HCT116 (cell line): ENCODE results near the gene ISYNA1. TPM values are rescaled to one million over a fixed set of nuclear protein-coding genes. Genes with fewer than 3 reads are reported as not detected.
A peak's percentile ranks its signal among the peaks of the same experiment; 100 is the strongest.

Experiments
- ATAC-seq: fragments of 200-7000 bp; cut with Tn5 transposase; 2 replicates; pipeline ENCODE4 v1.9.1; 2020; ENCODE audit warnings: mild to moderate bottlenecking, moderate library complexity
- BruUV-seq: library from RNA; stranded (reverse); fragments of 400-500 nt; replicated peaks from 2 replicates; lab custom pipeline; 2021; lab: Mats Ljungman, UMichigan
- CTCF ChIA-PET: fragments of 300-600 bp; sonication (Branson Sonifier 250); formaldehyde crosslinking; loops from one replicate; lab custom pipeline; 2021; ENCODE audit warnings: antibody characterized with exemption; lab: Charles Lee
- POLR2A ChIA-PET: fragments of 300-600, 350-600 bp; sonication (Branson Sonifier 250); formaldehyde crosslinking; loops from one replicate; lab custom pipeline; 2021; ENCODE audit warnings: antibody characterized with exemption; lab: Charles Lee
- RAD21 ChIA-PET, 2 experiments: fragments of 300-600 bp; sonication (Branson Sonifier 250); formaldehyde crosslinking; loops; one replicate each; lab custom pipeline; 2023; ENCODE audit warnings: low total read pairs in 2 of 2; ENCODE audit not compliant: uncharacterized antibody in 2 of 2, unreplicated experiment in 2 of 2, low non-redundant PET in 1 of 2; lab: Charles Lee
- DNase-seq: peaks from one replicate; pipeline ENCODE4 v3.0.0-alpha.2; 2010; ENCODE audit warnings: low read depth, low spot score
- H2AFZ ChIP-seq: fragments of 200-600 bp; shearing (Covaris generic), sonication (generic); 2 replicates; pipeline ENCODE4 v1.6.1; 2017; ENCODE audit warnings: low read depth, mixed run types, mixed read lengths, antibody characterized with exemption, low read length; ENCODE audit not compliant: poor library complexity, severe bottlenecking
- H3K27ac ChIP-seq: 2 replicates; pipeline ENCODE4 v1.5.1; 2012; ENCODE audit warnings: low read depth, low read length
- H3K27me3 ChIP-seq: fragments of 200-600 bp; sonication (generic); 2 replicates; pipeline ENCODE4 v1.6.1; 2016; ENCODE audit warnings: mixed run types, low read length, mixed read lengths; ENCODE audit not compliant: insufficient read depth
- H3K36me3 ChIP-seq, 2 experiments: fragments of 200-500 bp in 1 of 2; fragments of 200-600 bp in 1 of 2; sonication (Bioruptor generic) in 1 of 2; sonication (generic) in 1 of 2; 2 replicates each; pipeline versions ENCODE4 v1.5.1 to v1.6.1; 2014 to 2016; ENCODE audit warnings: low read length in 2 of 2, inconsistent platforms in 1 of 2, mixed read lengths in 1 of 2, mixed run types in 1 of 2; ENCODE audit not compliant: insufficient read depth in 2 of 2, control insufficient read depth in 1 of 2
- H3K4me1 ChIP-seq, 2 experiments: fragments of 200-600 bp in 1 of 2; sonication (generic) in 1 of 2; 2 replicates each; pipeline versions ENCODE4 v1.5.1 to v1.6.1; 2012 to 2017; ENCODE audit warnings: low read length in 2 of 2, inconsistent platforms in 1 of 2, mild to moderate bottlenecking in 1 of 2, mixed read lengths in 1 of 2, mixed run types in 1 of 2, moderate library complexity in 1 of 2; ENCODE audit not compliant: insufficient read depth in 2 of 2, control insufficient read depth in 1 of 2
- H3K4me2 ChIP-seq: fragments of 200-600 bp; sonication (generic); 2 replicates; pipeline ENCODE4 v1.6.1; 2017; ENCODE audit warnings: mixed run types, low read length, mixed read lengths
- H3K4me3 ChIP-seq, 2 experiments: fragments of 200-600 bp in 1 of 2; sonication (generic) in 1 of 2; replicated peaks in 1 of 2; 2 replicates each; pipeline ENCODE4 v1.5.1; 2011 to 2016; ENCODE audit warnings: low read length in 2 of 2, control low read depth in 1 of 2, low read depth in 1 of 2, mild to moderate bottlenecking in 1 of 2, mixed read lengths in 1 of 2, mixed run types in 1 of 2
- H3K79me2 ChIP-seq: fragments of 200-600 bp; sonication (generic); 2 replicates; pipeline ENCODE4 v1.6.1; 2017; ENCODE audit warnings: mild to moderate bottlenecking, mixed run types, low read length, moderate library complexity, mixed read lengths; ENCODE audit not compliant: insufficient read depth
- H3K9ac ChIP-seq: fragments of 200-600 bp; sonication (generic); 2 replicates; pipeline ENCODE4 v1.6.1; 2016; ENCODE audit warnings: low read length, mixed read lengths
- H3K9me2 ChIP-seq: fragments of 200-600 bp; sonication (generic), shearing (Covaris generic); 2 replicates; pipeline ENCODE4 v1.6.1; 2017; ENCODE audit warnings: mixed run types, mild to moderate bottlenecking, moderate library complexity; ENCODE audit not compliant: insufficient read depth
- H3K9me3 ChIP-seq, 2 experiments: fragments of 200-500 bp in 1 of 2; fragments of 200-600 bp in 1 of 2; sonication (Bioruptor generic) in 1 of 2; sonication (generic) in 1 of 2; 2 replicates each; pipeline ENCODE4 v1.6.1; 2014 to 2017; ENCODE audit warnings: low read length in 2 of 2, mixed read lengths in 2 of 2, inconsistent platforms in 1 of 2, low read depth in 1 of 2, mild to moderate bottlenecking in 1 of 2, mixed run types in 1 of 2, moderate library complexity in 1 of 2; ENCODE audit not compliant: control insufficient read depth in 1 of 2, insufficient read depth in 1 of 2
- H4K20me1 ChIP-seq: fragments of 200-600 bp; sonication (generic), shearing (Covaris generic); 2 replicates; pipeline ENCODE4 v1.6.1; 2017; ENCODE audit warnings: mixed run types, mild to moderate bottlenecking, moderate library complexity; ENCODE audit not compliant: insufficient read depth
- CEBPB ChIP-seq: IDR thresholded peaks from 2 replicates; pipeline ENCODE4 v1.6.1; 2012; ENCODE audit warnings: low read depth
- EGR1 ChIP-seq: IDR thresholded peaks from 2 replicates; pipeline ENCODE4 v1.6.1; 2012; ENCODE audit warnings: low read depth
- FOSL1 ChIP-seq: IDR thresholded peaks from 2 replicates; pipeline ENCODE4 v1.6.1; 2012; ENCODE audit warnings: low read depth
- MAX ChIP-seq: IDR thresholded peaks from 2 replicates; pipeline ENCODE4 v1.6.1; 2012
- POLR2A ChIP-seq: IDR thresholded peaks from 2 replicates; pipeline ENCODE4 v1.7.0; 2011; ENCODE audit warnings: borderline replicate concordance; ENCODE audit not compliant: insufficient read depth, insufficient read length; ENCODE audit errors: extremely low read depth
- RAD21 ChIP-seq: IDR thresholded peaks from 2 replicates; pipeline ENCODE4 v1.6.1; 2012; ENCODE audit warnings: low read depth, mild to moderate bottlenecking
- SP1 ChIP-seq: IDR thresholded peaks from 2 replicates; pipeline ENCODE4 v1.6.1; 2012; ENCODE audit warnings: low read depth
- SRF ChIP-seq: IDR thresholded peaks from 2 replicates; pipeline ENCODE4 v1.6.1; 2012; ENCODE audit warnings: low read depth
- ZFX ChIP-seq: fragments of 450-650 bp; IDR thresholded peaks from 2 replicates; pipeline ENCODE4 v1.6.1; 2017
- intact Hi-C: fragments of 100-400 bp; cut with micrococcal nuclease; formaldehyde crosslinking; loops from 2 replicates; pipeline ENCODE4 v1.10.0; 2022
- total RNA-seq: library from RNA; stranded (reverse); gene quantifications from one replicate; pipeline ENCODE4 v1.2.1, GENCODE V29; 2021; ENCODE audit not compliant: unreplicated experiment
- TF ChIP-seq, protein P1 (sequence below), 3 experiments: fragments of 200-600 bp in 1 of 3; sonication (generic) in 1 of 3; IDR thresholded peaks in 2 of 3; conservative IDR thresholded peaks in 1 of 3; 2 replicates each; pipeline ENCODE4 v1.5.1; 2012 to 2017; ENCODE audit warnings: low read depth in 2 of 3, low read length in 2 of 3, antibody characterized with exemption in 1 of 3, borderline replicate concordance in 1 of 3, control low read depth in 1 of 3, mild to moderate bottlenecking in 1 of 3, mixed read lengths in 1 of 3, mixed run types in 1 of 3, moderate library complexity in 1 of 3; ENCODE audit not compliant: insufficient read depth in 1 of 3
- TF ChIP-seq, protein P2 (sequence below): IDR thresholded peaks from 2 replicates; pipeline ENCODE4 v1.6.1; 2011; ENCODE audit warnings: mild to moderate bottlenecking, low read length, moderate library complexity; ENCODE audit not compliant: insufficient replicate concordance; ENCODE audit errors: extremely low read depth
- TF ChIP-seq, protein P3 (sequence below): IDR thresholded peaks from 2 replicates; pipeline ENCODE4 v1.6.1; 2012; ENCODE audit warnings: low read depth

ISYNA1 gene
- total RNA-seq, 1 experiment from 2014 or later, result 365 TPM

GRCh38 chr19:18440415-18440877 lies 2.5 kb upstream of the ISYNA1 start:
- Histone ChIP-seq H4K20me1 (no peaks in the 10 kb centered on the region), H2AFZ (no peak overlapping the region), H3K27me3 (no peaks in the 10 kb centered on the region), H3K79me2 (peaks cover 9% of the 10 kb centered on the region; the same call in 1 of the 2 replicates), H3K4me2 (peak overlapping the region; percentile 96; the same call in 1 of the 2 replicates), H3K4me1 (peaks cover 27 to 50% of the 10 kb centered on the region in 2 experiments), H3K36me3 (peaks cover 0 to 25% of the 10 kb centered on the region in 2 experiments; a peak in 3 of 4 replicates), H3K9ac (no peak overlapping the region), H3K9me3 (no peaks in the 10 kb centered on the region), H3K9me2 (no peaks in the 10 kb centered on the region), H3K4me3 (no peak overlapping the region), H3K27ac (peak overlapping the region; percentile 99)
- intact Hi-C loops, result no loop called here
- no peak for TF ChIP-seq POLR2A
- peak; percentile 71 for TF ChIP-seq RAD21
- no peak for TF ChIP-seq ZFX
- TF ChIP-seq, protein P1, sequence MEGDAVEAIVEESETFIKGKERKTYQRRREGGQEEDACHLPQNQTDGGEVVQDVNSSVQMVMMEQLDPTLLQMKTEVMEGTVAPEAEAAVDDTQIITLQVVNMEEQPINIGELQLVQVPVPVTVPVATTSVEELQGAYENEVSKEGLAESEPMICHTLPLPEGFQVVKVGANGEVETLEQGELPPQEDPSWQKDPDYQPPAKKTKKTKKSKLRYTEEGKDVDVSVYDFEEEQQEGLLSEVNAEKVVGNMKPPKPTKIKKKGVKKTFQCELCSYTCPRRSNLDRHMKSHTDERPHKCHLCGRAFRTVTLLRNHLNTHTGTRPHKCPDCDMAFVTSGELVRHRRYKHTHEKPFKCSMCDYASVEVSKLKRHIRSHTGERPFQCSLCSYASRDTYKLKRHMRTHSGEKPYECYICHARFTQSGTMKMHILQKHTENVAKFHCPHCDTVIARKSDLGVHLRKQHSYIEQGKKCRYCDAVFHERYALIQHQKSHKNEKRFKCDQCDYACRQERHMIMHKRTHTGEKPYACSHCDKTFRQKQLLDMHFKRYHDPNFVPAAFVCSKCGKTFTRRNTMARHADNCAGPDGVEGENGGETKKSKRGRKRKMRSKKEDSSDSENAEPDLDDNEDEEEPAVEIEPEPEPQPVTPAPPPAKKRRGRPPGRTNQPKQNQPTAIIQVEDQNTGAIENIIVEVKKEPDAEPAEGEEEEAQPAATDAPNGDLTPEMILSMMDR (IDR thresholded peaks at IDR 0.05 in 2 of 3, conservative IDR thresholded peaks at IDR 0.05 in 1 of 3; ENCODE audit: borderline replicate concordance in 1 of 3, insufficient read depth in 1 of 3, low read depth in 2 of 3, low read length in 2 of 3), result peak in 2 of 3 experiments; percentile 60 to 69; a peak in 4 of 6 replicates
- ATAC-seq (peak; percentile 10; the same call in 1 of the 2 replicates), DNase-seq (no peak)
- POLR2A ChIA-PET, result interaction anchor here (0.5 to 1.6 kb wide), 2 partner anchors 12 to 154 kb away, joined by 3 to 4 read pairs; no protein-coding TSS in a partner anchor
- BruUV-seq, result no TSS peak
- CTCF ChIA-PET, result interaction anchor here (1.0 to 2.3 kb wide), 2 partner anchors 11 to 407 kb away, joined by 4 to 6 read pairs; no protein-coding TSS in a partner anchor
- RAD21 ChIA-PET, result interaction anchor here (0.6 kb wide), 2 partner anchors 131 to 154 kb away, joined by 3 read pairs; partner anchors contain the start of gene UBA52 (in 1 of the 2)

DNA sequence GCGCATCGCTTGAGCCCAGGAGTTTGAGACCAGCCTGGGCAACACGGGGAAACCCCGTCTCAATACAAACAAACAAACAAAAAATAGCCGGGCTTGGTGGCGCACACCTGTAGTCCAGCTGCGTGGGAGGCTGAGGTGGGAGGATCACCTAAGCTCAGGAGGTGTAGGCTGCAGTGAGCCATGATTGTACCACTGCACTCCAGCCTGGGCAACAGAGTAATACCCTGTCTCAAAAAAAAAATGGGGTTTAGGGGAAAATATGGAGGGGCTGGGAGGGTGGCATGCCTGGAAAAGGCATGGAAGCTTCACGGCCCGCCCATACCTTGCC lies 1.9 kb upstream of the ISYNA1 start:
- CTCF ChIA-PET, result interaction anchor here (1.1 to 2.3 kb wide), 3 partner anchors 11 to 236 kb away, joined by 3 to 6 read pairs (median 4); no protein-coding TSS in a partner anchor
- no peaks in the 10 kb centered on the region for H4K20me1 ChIP-seq
- H3K36me3 ChIP-seq, result peaks cover 0 to 23% of the 10 kb centered on the region in 2 experiments; a peak in 2 of 4 replicates
- peak overlapping the region; percentile 96 for H3K4me2 ChIP-seq
- H3K4me3 ChIP-seq, result no peak overlapping the region
- peak overlapping the region; percentile 99 for H3K27ac ChIP-seq
- no peaks in the 10 kb centered on the region for H3K9me2 ChIP-seq
- intact Hi-C loops, result no loop called here
- POLR2A ChIA-PET, result no interaction called here
- H3K79me2 ChIP-seq, result peaks cover 9% of the 10 kb centered on the region; the same call in 1 of the 2 replicates
- RAD21 ChIA-PET, result interaction anchor here in 1 of 2 experiments (0.6 kb wide), 1 partner anchor 154 kb away, joined by 3 read pairs; no protein-coding TSS in a partner anchor
- no peaks in the 10 kb centered on the region for H3K27me3 ChIP-seq
- peaks cover 27 to 50% of the 10 kb centered on the region in 2 experiments for H3K4me1 ChIP-seq
- ATAC-seq (no peak), DNase-seq (no peak)
- BruUV-seq, result no TSS peak
- no peaks in the 10 kb centered on the region for H3K9me3 ChIP-seq
- no peak overlapping the region for H3K9ac ChIP-seq
- H2AFZ ChIP-seq, result no peak overlapping the region
- TF ChIP-seq, protein P2, sequence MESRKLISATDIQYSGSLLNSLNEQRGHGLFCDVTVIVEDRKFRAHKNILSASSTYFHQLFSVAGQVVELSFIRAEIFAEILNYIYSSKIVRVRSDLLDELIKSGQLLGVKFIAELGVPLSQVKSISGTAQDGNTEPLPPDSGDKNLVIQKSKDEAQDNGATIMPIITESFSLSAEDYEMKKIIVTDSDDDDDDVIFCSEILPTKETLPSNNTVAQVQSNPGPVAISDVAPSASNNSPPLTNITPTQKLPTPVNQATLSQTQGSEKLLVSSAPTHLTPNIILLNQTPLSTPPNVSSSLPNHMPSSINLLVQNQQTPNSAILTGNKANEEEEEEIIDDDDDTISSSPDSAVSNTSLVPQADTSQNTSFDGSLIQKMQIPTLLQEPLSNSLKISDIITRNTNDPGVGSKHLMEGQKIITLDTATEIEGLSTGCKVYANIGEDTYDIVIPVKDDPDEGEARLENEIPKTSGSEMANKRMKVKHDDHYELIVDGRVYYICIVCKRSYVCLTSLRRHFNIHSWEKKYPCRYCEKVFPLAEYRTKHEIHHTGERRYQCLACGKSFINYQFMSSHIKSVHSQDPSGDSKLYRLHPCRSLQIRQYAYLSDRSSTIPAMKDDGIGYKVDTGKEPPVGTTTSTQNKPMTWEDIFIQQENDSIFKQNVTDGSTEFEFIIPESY, result no peak
- TF ChIP-seq CEBPB (no peak), MAX (no peak), EGR1 (no peak), FOSL1 (no peak), SRF (no peak), SP1 (no peak)
- TF ChIP-seq, protein P3, sequence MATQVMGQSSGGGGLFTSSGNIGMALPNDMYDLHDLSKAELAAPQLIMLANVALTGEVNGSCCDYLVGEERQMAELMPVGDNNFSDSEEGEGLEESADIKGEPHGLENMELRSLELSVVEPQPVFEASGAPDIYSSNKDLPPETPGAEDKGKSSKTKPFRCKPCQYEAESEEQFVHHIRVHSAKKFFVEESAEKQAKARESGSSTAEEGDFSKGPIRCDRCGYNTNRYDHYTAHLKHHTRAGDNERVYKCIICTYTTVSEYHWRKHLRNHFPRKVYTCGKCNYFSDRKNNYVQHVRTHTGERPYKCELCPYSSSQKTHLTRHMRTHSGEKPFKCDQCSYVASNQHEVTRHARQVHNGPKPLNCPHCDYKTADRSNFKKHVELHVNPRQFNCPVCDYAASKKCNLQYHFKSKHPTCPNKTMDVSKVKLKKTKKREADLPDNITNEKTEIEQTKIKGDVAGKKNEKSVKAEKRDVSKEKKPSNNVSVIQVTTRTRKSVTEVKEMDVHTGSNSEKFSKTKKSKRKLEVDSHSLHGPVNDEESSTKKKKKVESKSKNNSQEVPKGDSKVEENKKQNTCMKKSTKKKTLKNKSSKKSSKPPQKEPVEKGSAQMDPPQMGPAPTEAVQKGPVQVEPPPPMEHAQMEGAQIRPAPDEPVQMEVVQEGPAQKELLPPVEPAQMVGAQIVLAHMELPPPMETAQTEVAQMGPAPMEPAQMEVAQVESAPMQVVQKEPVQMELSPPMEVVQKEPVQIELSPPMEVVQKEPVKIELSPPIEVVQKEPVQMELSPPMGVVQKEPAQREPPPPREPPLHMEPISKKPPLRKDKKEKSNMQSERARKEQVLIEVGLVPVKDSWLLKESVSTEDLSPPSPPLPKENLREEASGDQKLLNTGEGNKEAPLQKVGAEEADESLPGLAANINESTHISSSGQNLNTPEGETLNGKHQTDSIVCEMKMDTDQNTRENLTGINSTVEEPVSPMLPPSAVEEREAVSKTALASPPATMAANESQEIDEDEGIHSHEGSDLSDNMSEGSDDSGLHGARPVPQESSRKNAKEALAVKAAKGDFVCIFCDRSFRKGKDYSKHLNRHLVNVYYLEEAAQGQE, result no peak
